Gastroesophageal sphincter (tissue), 3 donors: ENCODE data around the gene TMCO4.

Experiments
- CTCF ChIP-seq, 4 experiments: fragments of 200-600 bp in 2 of 4; fragments of 450-650 bp in 2 of 4; sonication (generic) in 1 of 4; IDR thresholded peaks; one replicate each; pipeline ENCODE4 v1.5.1; 2017 to 2019; ENCODE audit warnings: antibody characterized with exemption in 4 of 4, mild to moderate bottlenecking in 2 of 4, moderate library complexity in 2 of 4
- POLR2AphosphoS5 ChIP-seq: sonication (generic); formaldehyde crosslinking; IDR thresholded peaks from one replicate; pipeline ENCODE4 v1.6.1; 2017; ENCODE audit warnings: antibody characterized with exemption

DNA sequence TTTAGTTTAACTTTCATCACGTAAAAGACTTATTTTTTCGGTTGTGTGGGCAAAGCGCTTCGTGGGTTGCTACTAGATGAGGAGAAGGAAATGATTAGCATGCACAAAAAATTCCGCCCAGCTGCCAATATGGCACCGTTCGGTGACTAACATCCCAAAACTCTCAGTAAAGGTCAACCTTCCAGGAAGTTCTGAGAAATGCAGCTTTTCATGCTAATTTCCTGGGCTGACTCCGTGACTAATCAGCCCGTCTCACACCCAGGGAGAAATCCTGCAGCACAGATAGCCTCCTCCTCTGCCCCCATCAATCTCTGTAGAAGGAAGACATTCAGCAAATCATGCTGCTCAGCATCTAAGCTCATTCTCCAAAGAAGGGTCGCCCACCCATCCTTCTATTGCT lies 34.1 kb downstream of the TMCO4 start:
- no peak for TF ChIP-seq CTCF (IDR thresholded peaks at IDR 0.05)
- TF ChIP-seq POLR2AphosphoS5: peak; percentile 52
